WTC11 (cell line): Measurements from ENCODE around the gene PDLIM5.

Experiments
- CREB1 ChIP-seq: sonication (generic); formaldehyde crosslinking; IDR thresholded peaks from 2 replicates; pipeline ENCODE4 v1.8.0; 2023; ENCODE audit warnings: mild to moderate bottlenecking, missing genetic modification reagents
- CTCF ChIP-seq: fragments of 200-600 bp; IDR thresholded peaks from 2 replicates; pipeline ENCODE4 v1.8.0; 2022; ENCODE audit warnings: antibody characterized with exemption
- E2F1 ChIP-seq: sonication (generic); formaldehyde crosslinking; IDR thresholded peaks from 2 replicates; pipeline ENCODE4 v1.8.0; 2022; ENCODE audit warnings: mild to moderate bottlenecking, missing genetic modification reagents
- IRF1 ChIP-seq: sonication (generic); formaldehyde crosslinking; IDR thresholded peaks from 2 replicates; pipeline ENCODE4 v1.8.0; 2023; ENCODE audit warnings: missing genetic modification reagents
- TEAD4 ChIP-seq: sonication (generic); formaldehyde crosslinking; IDR thresholded peaks from 2 replicates; pipeline ENCODE4 v1.8.0; 2022; ENCODE audit warnings: mild to moderate bottlenecking, missing genetic modification reagents
- TP53 ChIP-seq: sonication (generic); formaldehyde crosslinking; IDR thresholded peaks from 2 replicates; pipeline ENCODE4 v1.8.1; 2023; ENCODE audit warnings: mild to moderate bottlenecking, missing genetic modification reagents
- USF1 ChIP-seq: sonication (generic); formaldehyde crosslinking; IDR thresholded peaks from 2 replicates; pipeline ENCODE4 v1.8.0; 2022; ENCODE audit warnings: mild to moderate bottlenecking, missing genetic modification reagents
- USF2 ChIP-seq: sonication (generic); formaldehyde crosslinking; IDR thresholded peaks from 2 replicates; pipeline ENCODE4 v1.8.1; 2023; ENCODE audit warnings: mild to moderate bottlenecking, missing genetic modification reagents, moderate library complexity
- ZNF138 ChIP-seq: sonication (generic); formaldehyde crosslinking; conservative IDR thresholded peaks from 2 replicates; pipeline ENCODE4 v1.8.1; 2022; ENCODE audit warnings: mild to moderate bottlenecking, moderate library complexity, missing genetic modification reagents

GRCh38 chr4:94410678-94411206 lies 41.0 kb upstream of the PDLIM5 start:
- no peak for TF ChIP-seq CREB1 (CRISPR knock-in tag)
- TF ChIP-seq CTCF, result no peak
- TF ChIP-seq IRF1, result no peak
- TF ChIP-seq USF1 (CRISPR knock-in tag), result no peak
- TF ChIP-seq TP53, result no peak
- no peak for TF ChIP-seq E2F1
- no peak for TF ChIP-seq TEAD4 (CRISPR knock-in tag)
- no peak for TF ChIP-seq ZNF138 (CRISPR knock-in tag)
- TF ChIP-seq USF2 (CRISPR knock-in tag), result no peak
